AG10803 (cell line): Measurements from ENCODE around the gene ELF5.

Source experiments
- DNase-seq: peaks from one replicate; pipeline ENCODE4 v3.0.0; 2010; ENCODE audit warnings: low read depth
- H3K4me3 ChIP-seq: 2 replicates; pipeline ENCODE4 v1.5.1; 2011; ENCODE audit warnings: mild to moderate bottlenecking, low read length, control low read depth
- TF ChIP-seq, protein P1 (sequence below): conservative IDR thresholded peaks from 2 replicates; pipeline ENCODE4 v1.5.1; 2011; ENCODE audit warnings: mild to moderate bottlenecking, low read length, control low read depth, inconsistent platforms

The ELF5 gene

DNA sequence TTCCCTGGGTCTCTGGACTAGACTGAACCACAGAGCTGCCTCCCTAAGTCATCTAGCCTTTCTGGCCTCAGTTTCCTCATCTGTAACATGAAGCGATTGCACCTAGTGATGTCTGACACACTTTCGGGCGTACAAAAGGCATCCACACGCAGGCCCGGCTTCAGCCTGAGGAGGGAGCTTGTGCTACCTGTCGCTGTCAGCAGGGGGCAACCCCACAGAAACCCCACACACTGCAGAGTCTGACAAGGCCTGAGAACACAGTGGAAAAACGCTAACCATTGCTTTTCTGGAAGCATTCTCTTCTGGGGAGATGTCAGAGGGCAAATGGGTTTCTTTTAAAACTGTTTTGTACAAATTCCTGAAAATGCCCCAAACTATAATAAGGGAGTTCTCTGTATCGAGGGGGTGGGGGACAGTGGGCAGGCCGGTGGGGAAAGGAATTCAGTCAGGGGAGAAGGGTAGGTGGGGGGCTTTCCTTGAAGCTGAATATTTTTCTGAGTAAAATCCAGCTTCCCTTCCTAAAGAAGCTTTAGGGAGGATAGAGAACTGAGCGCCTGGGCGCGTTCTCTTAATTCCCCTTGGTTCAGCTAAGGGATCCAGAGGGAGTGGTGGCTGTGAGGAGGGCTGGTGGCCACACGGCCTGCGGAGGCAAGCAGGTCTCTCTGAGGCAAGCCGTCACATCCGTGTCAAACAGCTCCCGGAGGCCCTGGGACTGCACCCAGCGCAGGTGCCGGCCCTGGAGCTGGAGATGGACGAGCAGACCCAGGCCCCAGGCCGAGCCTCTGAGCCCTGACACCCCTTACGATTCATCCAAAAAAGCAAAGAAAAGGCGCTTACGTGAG, 533 bp downstream of the ELF5 start:
- no peak overlapping the region for H3K4me3 ChIP-seq
- TF ChIP-seq, protein P1, sequence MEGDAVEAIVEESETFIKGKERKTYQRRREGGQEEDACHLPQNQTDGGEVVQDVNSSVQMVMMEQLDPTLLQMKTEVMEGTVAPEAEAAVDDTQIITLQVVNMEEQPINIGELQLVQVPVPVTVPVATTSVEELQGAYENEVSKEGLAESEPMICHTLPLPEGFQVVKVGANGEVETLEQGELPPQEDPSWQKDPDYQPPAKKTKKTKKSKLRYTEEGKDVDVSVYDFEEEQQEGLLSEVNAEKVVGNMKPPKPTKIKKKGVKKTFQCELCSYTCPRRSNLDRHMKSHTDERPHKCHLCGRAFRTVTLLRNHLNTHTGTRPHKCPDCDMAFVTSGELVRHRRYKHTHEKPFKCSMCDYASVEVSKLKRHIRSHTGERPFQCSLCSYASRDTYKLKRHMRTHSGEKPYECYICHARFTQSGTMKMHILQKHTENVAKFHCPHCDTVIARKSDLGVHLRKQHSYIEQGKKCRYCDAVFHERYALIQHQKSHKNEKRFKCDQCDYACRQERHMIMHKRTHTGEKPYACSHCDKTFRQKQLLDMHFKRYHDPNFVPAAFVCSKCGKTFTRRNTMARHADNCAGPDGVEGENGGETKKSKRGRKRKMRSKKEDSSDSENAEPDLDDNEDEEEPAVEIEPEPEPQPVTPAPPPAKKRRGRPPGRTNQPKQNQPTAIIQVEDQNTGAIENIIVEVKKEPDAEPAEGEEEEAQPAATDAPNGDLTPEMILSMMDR = peak; percentile 77
- peak; percentile 42 for DNase-seq

DNA sequence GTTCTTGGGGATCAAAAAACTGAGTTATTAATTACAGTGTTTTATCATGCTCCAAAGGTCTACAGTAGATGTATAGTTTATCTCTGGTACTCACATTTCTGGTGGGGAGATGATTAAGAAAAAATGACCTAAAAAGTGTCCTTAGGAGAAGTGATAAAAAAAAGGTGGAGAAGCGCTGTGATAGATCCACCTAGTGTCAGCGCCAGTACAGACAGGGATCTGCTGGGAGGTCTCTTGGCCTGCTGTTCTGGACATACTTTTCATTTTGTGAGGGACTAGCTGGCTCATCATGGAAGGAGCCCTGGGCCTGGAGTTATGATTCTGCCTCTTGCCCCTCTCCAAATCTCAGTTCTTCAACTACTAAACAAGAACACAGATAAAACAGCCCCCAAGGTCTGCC, 2.9 kb downstream of the ELF5 start:
- no peak for DNase-seq
- TF ChIP-seq, protein P1 = no peak

DNA sequence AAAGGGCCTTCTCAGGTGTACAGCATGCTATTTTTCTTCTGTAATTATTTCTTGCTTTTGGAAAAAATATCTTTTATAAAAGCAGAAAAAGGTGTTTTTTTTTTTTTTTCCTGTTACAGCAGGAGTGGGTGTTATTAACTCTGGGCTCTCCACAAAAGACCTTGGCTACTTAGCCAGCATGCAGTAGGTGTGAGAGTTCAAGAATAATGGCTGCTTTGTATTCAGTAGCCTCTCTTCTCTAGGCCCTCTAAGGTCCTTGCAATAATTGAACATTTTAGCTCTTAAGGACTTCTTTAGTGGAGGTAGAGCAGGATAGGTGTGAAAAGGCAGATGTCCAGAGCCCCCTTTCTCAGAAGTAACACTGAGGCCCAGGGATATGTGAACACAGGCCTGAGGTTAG, 3.4 kb downstream of the ELF5 start:
- no peak for DNase-seq
- TF ChIP-seq, protein P1 = no peak
- no peak overlapping the region for H3K4me3 ChIP-seq

More for the DNA sequence above, 2.9 kb downstream of the ELF5 start:
- no peak overlapping the region for H3K4me3 ChIP-seq

DNA sequence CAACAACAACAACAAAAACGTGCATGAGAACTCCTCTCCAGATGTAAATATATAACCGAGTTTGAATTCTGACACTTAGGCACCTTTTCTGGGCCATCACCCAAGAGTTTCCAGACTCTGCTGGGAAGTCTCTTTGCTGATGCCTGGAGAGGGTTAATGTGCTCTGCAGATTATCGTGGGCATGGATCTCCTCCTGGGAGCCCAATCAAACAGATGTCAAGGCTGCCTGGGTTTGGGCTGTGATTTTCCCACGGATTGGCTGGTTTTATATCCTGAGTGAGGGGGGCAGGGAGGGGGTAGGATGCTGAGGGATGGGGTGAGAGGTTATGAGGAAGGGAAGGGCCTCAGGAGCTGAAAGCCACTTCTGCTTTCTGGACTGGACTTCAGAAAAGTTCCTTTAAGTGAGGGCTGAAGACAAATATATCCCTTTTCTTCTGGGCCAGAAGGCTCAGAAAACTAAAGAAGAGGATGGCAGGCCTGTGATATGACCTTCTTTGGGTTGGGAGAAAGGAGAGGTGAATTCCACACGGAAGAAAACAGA, 4.2 kb downstream of the ELF5 start:
- TF ChIP-seq, protein P1 = no peak
- no peak for DNase-seq
- H3K4me3 ChIP-seq = no peak overlapping the region

DNA sequence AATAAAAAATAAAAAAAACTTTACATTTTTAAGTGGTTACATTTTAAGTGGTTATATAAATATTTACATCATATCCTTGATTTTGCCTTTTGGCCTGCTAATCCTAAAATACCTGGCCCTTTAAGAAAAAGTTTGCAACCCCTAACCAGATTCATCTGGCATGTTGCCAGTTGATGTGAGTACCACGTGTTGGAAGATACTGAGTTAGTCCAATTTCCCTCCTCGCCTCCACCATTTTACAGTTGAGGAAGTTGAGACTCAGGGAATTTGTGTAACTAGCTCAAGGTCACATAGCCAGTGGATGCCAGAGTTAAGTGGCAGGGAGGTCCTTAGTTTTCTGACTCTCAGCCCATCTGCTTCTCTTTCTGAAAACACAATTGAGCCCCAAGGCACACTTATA, 5.1 kb downstream of the ELF5 start:
- TF ChIP-seq, protein P1 = no peak
- DNase-seq = no peak

DNA sequence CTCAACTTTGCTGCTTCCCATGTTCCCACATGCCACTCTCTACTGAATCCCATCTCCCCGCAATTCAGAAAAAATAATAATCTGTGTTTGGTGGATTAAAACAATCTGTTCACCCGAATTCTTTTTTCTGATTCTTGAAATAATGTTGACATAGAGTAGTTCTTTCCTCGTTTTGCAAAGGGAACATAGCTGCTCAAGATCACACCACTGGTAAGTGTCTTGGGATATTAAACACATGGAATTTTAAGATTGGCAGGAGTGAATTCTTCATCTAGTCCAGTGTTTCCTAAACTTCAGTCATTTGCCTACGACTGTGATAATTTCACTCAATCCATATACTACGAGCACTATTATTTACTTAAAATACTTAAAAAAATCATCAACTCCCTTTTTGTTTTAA, 6.0 kb downstream of the ELF5 start:
- H3K4me3 ChIP-seq = no peak overlapping the region
- TF ChIP-seq, protein P1 = no peak
- DNase-seq = no peak

More for the DNA sequence above, 5.1 kb downstream of the ELF5 start:
- no peak overlapping the region for H3K4me3 ChIP-seq

DNA sequence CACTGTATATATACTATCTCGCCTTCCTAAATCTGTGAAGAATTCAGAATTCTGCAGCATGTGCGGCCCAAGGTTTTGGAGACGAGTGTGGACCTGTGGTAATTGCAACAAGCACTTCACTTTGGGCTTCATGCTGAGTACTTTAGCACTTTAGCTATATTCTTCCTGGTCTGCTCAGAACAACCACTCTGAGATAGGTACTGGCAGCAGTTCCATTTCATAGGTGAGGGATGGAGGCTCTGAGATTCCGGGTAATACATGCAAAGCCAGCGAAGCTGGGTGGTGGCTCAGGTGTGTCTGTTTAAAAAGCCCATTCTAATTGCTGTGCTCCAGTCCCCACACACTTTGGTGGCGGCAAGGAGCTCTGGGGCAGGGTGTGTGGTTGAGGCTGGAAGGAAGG, 6.4 kb downstream of the ELF5 start:
- no peak overlapping the region for H3K4me3 ChIP-seq
- DNase-seq = no peak
- TF ChIP-seq, protein P1 = no peak
